Testis (tissue), 3 donors: ENCODE data around the gene FAM171A1. TPM values are rescaled to one million over a fixed set of nuclear protein-coding genes. Genes with fewer than 3 reads are reported as not detected.

Experiments used
- DNase-seq: peaks from one replicate; pipeline ENCODE4 v3.0.0-alpha.2; 2019
- H3K27ac ChIP-seq, 2 donors: fragments of 200-600 bp; sonication (generic); one replicate each; pipeline ENCODE4 v1.5.1; 2019
- H3K27me3 ChIP-seq: fragments of 200-600 bp; sonication (generic); one replicate; pipeline ENCODE4 v1.5.1; 2019
- H3K36me3 ChIP-seq: fragments of 200-600 bp; sonication (generic); one replicate; pipeline ENCODE4 v1.5.1; 2017; ENCODE audit warnings: low read depth; ENCODE audit errors: missing control alignments
- H3K4me1 ChIP-seq: fragments of 200-600 bp; sonication (generic); one replicate; pipeline ENCODE4 v1.5.1; 2019
- H3K4me3 ChIP-seq, 2 donors: fragments of 200-600 bp; sonication (generic); one replicate each; pipeline ENCODE4 v1.5.1; 2017 to 2019
- H3K9me3 ChIP-seq: fragments of 200-600 bp; sonication (generic); one replicate; pipeline ENCODE4 v1.5.1; 2017
- CTCF ChIP-seq, 3 experiments: fragments of 450-650 bp in 2 of 3; fragments of 200-600 bp in 1 of 3; sonication (generic) in 1 of 3; IDR thresholded peaks; one replicate each; pipeline ENCODE4 v1.5.1; 2016 to 2019; ENCODE audit warnings: antibody characterized with exemption in 3 of 3, mild to moderate bottlenecking in 2 of 3, moderate library complexity in 1 of 3
- POLR2A ChIP-seq: fragments of 450-650 bp; IDR thresholded peaks from one replicate; pipeline ENCODE4 v1.6.1; 2017; ENCODE audit warnings: antibody characterized with exemption, mild to moderate bottlenecking, moderate library complexity
- WGBS, 2 donors: methylation state at CpG; one replicate each; pipeline ENCODE4 v1.1.5; 2018; 5-methylcytosine and 5-hydroxymethylcytosine counted together
- intact Hi-C: fragments of 100-400 bp; cut with DNase I; formaldehyde crosslinking; loops from one replicate; pipeline ENCODE4 v1.15.1; 2023; ENCODE audit warnings: low total_unique reads
- polyA plus RNA-seq: library from polyadenylated mRNA; stranded (reverse); fragments of 350-450 nt; fragmentation: Illumina TruSeq; extraction: RNeasy Lipid Tissue Mini Kit (QIAGEN cat#74804); gene quantifications from one replicate; pipeline ENCODE4 v1.2.3, GENCODE V29; 2014; ENCODE audit warnings: low read depth, low replicate concordance; ENCODE audit not compliant: insufficient read depth
- total RNA-seq, 2 donors: library from RNA; depleted of rRNA; stranded (reverse); fragments of >200 nt; gene quantifications; one replicate each; pipeline ENCODE4 v1.2.3, GENCODE V29; 2016

FAM171A1 gene
- total and polyA plus RNA-seq, 3 donors from 2014 or later = 9.2 to 11.1 (median 10.8) TPM

GRCh38 chr10:15300697-15301096, 70.4 kb downstream of the FAM171A1 start:
- no peak overlapping the region for H3K4me3 ChIP-seq
- no peak for TF ChIP-seq POLR2A
- no peak for TF ChIP-seq CTCF (IDR thresholded peaks at IDR 0.05)
- no peaks in the 10 kb centered on the region for H3K36me3 ChIP-seq
- intact Hi-C loops = no loop called here
- no peaks in the 10 kb centered on the region for H3K4me1 ChIP-seq
- WGBS, 2 donors = 43 to 48% methylated on average over 4 of the region's 4 CpGs
- no peak for DNase-seq
- H3K9me3 ChIP-seq = no peaks in the 10 kb centered on the region
- peak overlapping the region in 1 of 2 donors; percentile 25 for H3K27ac ChIP-seq
- H3K27me3 ChIP-seq = no peaks in the 10 kb centered on the region

GRCh38 chr10:15300145-15300544, 70.9 kb downstream of the FAM171A1 start:
- no peaks in the 10 kb centered on the region for H3K27me3 ChIP-seq
- no peaks in the 10 kb centered on the region for H3K36me3 ChIP-seq
- no peak overlapping the region for H3K4me3 ChIP-seq
- no peaks in the 10 kb centered on the region for H3K9me3 ChIP-seq
- no peaks in the 10 kb centered on the region for H3K4me1 ChIP-seq
- TF ChIP-seq CTCF (IDR thresholded peaks at IDR 0.05) (no peak), POLR2A (no peak)
- 56 to 84% methylated on average over 2 of the region's 2 CpGs for WGBS, 2 donors
- intact Hi-C loops = no loop called here
- no peak overlapping the region for H3K27ac ChIP-seq
- DNase-seq = no peak

GRCh38 chr10:15296701-15297100, 74.4 kb downstream of the FAM171A1 start:
- intact Hi-C loops = no loop called here
- Histone ChIP-seq H3K4me1 (no peaks in the 10 kb centered on the region), H3K36me3 (no peaks in the 10 kb centered on the region), H3K9me3 (no peaks in the 10 kb centered on the region), H3K4me3 (no peak overlapping the region), H3K27me3 (no peaks in the 10 kb centered on the region), H3K27ac (no peak overlapping the region)
- 78 to 79% methylated on average over 6 of the region's 6 CpGs for WGBS, 2 donors
- DNase-seq = no peak
- no peak for TF ChIP-seq POLR2A
- TF ChIP-seq CTCF (IDR thresholded peaks at IDR 0.05) = no peak

- H3K27ac ChIP-seq = no peak overlapping the region
- WGBS, 2 donors = 85 to 88% methylated on average over 5 of the region's 5 CpGs
- H3K4me1 ChIP-seq = no peaks in the 10 kb centered on the region
- intact Hi-C loops = no loop called here
- H3K9me3 ChIP-seq = no peaks in the 10 kb centered on the region
- no peak overlapping the region for H3K4me3 ChIP-seq
- H3K27me3 ChIP-seq = no peaks in the 10 kb centered on the region
- DNase-seq = no peak
- no peaks in the 10 kb centered on the region for H3K36me3 ChIP-seq
- TF ChIP-seq CTCF (IDR thresholded peaks at IDR 0.05) (no peak), POLR2A (no peak)
Measured at GRCh38 chr10:15295537-15296325, 75.4 kb downstream of the FAM171A1 start.
